ENCODE data around the gene SMYD3. TPM values are rescaled to one million over a fixed set of nuclear protein-coding genes. Genes with fewer than 3 reads are reported as not detected.

SMYD3 gene
- total RNA-seq, result 10 to 100 TPM; 15.8 to 21.8 TPM
- long read RNA-seq, partial matches to known transcripts, result 0 of 3 reads
- long read RNA-seq, other reads (novel, unspliced or antisense), result 2 of 3 reads

DNA sequence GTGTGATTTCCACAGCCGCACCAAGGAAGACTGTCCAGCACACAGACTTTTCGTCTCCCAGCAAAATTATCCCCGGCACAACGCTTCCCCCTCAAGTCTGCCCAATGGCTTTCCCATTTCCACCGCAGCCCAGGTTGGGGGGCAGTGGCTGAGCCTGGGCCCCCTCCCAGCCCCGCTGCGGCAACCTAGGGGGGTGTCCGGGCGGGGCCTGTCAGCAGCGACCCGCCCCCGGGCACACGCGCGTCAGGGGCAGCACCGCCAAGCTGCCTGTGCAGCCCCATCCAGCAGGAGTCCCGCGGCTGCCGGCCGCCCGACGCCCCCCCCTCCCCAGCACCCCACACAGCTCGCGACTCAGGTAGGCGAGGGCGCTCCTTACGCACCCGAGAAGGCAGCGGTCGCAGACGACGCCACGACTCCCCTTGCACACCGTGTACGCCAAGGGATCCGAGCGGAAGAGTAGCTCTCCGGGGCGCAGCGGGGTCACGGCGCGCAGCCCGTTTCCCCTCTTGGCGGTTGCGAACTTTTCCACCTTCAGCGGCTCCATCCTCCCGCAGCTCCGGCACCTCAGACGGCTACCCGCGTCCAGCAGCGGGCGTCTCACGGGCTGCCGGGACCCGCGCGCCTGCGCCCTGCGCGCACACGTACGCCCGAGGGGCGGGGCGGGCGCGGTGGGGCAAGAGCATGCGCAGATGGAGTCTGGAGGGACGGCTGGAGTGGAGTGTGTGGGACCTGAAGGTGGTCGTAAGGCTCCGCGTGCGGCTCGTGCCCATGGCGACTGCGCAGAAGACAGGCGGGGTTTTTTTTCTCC lies at the start of gene SMYD3:
TSS of gene SMYD3 (minus strand) at position 606 of the 808 bp plus-strand sequence.
- DNase-seq, result peak; percentile 72 to 85
- ATAC-seq, result peak; percentile 98
- intact Hi-C loops (cut with DNase I, micrococcal nuclease), result no loop called here

DNA sequence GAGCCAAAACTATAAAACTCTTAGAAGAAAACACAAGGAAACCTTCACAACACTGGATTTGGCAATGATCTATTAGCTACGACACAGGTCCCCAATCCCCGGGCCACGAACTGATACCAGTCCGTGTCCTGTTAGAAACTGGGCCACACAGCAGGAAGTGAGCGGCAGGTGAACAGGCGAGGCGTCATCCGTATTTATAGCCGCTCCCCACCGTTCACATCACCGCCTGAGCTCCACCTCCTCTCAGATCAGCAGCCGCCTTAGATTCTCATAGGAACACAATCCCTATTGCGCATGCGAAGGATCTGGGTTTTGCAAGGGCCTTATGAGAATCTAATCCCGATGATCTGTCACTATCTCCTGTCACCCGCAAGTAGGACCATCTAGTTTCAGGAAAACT lies 47.1 kb upstream of the SMYD3 start:
- intact Hi-C loops (cut with DNase I, micrococcal nuclease), result no loop called here
- DNase-seq (no peak), ATAC-seq (no peak)

DNA sequence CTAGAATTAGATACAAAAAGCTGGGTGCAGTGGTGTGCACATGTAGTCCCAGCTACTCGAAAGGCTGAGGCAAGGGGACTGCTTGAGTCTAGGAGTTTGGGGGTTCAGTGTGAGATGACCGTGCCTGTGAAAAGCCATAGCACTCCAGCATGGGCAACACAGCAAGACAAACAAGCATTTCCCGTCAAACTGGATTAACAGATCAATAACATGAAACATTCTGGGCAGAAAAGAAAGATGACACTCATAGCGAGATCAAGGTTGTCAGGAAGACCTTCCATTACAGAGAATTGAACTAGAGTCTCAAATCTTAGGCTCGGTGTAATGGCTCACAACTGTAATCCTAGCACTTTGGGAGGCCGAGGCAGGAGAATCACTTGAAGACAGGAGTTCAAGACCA lies 45.0 kb upstream of the SMYD3 start:
- intact Hi-C loops (cut with DNase I, micrococcal nuclease), result no loop called here
- ATAC-seq (no peak), DNase-seq (no peak)

DNA sequence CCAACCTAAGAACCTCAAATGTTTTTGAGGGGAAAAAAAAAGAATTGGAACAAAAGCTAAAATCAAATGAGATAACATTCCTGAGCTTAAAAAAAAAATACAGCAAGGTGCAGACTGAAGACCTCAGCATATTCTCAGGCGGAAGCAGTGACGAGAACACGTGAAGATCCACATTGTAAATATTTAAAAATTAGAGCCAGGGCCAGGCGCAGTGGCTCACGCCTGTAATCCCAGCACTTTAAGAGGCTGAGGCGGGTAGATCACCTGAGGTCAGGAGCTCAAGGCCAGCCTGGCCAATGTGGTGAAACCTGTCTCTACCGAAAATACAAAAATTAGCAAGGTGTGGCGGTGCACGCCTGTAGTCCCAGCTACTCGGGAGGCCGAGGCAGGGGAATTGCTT lies 43.3 kb upstream of the SMYD3 start:
- intact Hi-C loops (cut with DNase I, micrococcal nuclease), result no loop called here
- ATAC-seq, result no peak

DNA sequence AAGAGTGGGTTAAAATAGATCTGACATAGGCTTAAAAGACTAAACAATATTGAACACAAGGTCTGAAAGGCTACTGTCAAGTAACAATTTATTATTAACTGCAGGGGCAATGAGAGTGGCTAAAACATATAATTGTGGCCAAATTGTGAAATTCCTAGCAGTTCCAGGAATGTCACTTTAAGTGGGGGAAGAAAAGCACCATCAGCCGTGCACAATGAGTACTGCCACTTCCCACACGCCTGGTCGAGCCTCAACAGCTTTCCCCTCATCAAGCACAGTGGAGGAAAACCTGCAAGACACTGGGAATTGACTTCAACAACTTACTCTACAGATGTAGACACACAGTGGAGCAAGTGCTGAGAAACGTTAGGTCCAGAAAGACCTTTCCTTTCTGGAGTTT lies 42.6 kb upstream of the SMYD3 start:
- DNase-seq, result no peak
- no peak for ATAC-seq
- intact Hi-C loops (cut with DNase I, micrococcal nuclease), result no loop called here

More for the DNA sequence above, 43.3 kb upstream of the SMYD3 start:
- DNase-seq, result no peak

DNA sequence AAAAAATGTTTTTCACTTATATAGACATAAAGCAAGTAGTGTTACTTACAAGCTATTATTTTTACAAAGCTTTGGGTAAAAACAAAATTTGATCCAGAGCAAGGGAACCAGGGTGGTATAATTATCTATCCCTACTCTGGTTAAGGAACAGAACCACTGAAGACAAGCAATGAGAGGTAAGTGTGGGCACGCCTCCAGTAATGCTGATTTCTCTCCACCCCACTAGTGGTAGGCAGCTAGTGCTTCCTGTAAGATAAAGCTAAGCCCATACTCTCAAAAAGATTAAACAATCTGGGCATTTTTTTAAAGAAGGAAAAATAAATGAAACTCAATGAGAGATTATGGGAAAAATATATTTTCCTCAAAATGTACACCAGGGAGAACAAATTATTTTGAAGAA lies 36.9 kb upstream of the SMYD3 start:
- intact Hi-C loops (cut with DNase I, micrococcal nuclease), result no loop called here
- no peak for DNase-seq

DNA sequence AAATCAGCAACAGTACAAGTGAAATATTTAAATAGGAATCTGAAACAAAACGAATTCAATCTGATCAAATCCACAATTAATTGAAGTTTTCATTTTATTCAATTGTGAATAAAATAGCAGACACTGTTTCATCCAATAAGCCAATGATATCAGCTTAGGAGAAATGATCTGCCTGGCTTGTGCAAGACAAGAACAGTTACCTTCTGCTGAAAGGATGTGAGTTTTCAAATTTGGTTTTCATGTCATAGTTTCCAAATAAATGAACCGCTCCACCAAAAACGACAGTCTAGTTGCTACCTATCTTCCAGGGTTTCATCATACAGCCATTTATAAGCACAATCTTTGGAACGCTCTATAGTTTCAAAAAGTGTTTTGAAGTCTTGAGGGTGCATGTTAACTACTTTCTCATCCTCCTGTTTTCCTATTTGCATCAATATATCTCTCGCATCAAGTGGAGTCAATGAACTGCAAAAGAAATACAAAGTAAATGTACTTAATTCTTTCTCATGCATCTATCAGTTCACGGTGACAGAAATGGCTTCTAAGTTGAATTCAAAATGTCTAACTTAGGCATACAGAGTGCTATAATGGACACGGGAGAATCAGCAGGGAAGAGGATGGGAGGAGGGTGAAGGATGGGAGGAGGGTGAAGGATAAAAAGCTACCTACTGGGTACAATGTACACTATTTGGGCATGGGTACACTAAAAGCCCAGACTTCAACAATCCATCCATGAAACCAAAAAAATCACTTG lies 33.8 kb upstream of the SMYD3 start:
- intact Hi-C loops (cut with DNase I, micrococcal nuclease), result no loop called here
- no peak for ATAC-seq
- no peak for DNase-seq

More for the DNA sequence above, 36.9 kb upstream of the SMYD3 start:
- ATAC-seq, result no peak

DNA sequence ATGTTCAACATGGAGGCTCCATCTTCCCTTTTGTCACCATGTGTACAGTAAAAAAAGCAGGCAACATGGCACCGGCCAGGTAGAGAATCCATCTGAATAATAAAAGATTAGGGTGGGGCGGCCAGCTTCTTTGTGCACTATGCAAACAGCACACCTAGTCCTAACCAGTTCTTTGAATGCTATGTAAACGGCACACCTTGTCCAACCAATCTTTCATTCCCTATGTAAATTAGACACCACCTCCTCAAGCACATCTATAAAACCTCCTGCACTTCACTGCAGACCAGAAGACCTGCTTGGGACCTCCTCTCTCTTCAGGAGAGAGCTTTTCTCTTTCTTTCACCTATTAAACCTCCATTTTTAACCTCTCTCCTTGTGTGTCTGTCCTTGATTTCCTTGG lies 30.8 kb upstream of the SMYD3 start:
- ATAC-seq, result peak; percentile 100
- intact Hi-C loops (cut with DNase I, micrococcal nuclease), result no loop called here
- peak; percentile 58 to 59 for DNase-seq

DNA sequence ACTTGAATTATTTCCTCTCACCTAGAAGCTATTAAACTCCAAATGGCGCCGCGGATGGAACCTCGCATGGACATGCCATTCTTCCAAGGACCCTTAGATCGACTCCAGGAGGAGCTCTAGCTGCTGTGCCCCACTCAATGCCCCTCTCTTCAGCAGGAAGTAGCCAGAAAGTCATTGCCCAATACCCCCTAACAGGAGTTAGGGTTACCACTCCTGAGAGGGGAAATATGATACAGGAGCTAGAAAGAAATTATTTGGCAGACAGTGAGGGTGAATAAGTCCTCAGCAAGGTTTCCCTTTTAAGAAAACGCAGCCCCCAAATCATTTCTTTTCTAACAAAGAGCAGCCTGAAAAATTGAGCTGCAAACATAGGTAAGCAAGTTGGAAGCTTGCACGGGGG lies 30.4 kb upstream of the SMYD3 start:
- intact Hi-C loops (cut with DNase I, micrococcal nuclease), result no loop called here
- no peak for DNase-seq
- ATAC-seq, result no peak

DNA sequence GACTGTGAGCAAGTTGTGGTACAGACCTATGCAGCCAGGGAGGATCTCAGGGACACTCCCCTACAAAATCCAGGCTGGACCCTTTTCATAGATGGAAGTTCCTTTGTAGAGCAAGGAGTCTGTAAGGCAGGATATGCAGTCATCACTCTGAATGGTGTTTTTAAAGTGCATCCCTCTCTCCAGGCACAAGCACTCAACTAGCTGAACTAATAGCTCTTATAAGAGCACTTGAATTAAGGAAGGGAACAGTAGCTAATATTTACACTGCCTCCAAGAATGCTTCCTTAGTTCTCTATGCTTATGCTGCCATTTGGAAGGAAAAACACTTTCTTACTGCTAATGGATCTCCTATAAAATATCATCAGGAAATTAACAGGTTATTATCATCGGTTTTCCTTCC lies 27.0 kb upstream of the SMYD3 start:
- ATAC-seq (no peak), DNase-seq (no peak)
- intact Hi-C loops (cut with DNase I, micrococcal nuclease), result no loop called here

DNA sequence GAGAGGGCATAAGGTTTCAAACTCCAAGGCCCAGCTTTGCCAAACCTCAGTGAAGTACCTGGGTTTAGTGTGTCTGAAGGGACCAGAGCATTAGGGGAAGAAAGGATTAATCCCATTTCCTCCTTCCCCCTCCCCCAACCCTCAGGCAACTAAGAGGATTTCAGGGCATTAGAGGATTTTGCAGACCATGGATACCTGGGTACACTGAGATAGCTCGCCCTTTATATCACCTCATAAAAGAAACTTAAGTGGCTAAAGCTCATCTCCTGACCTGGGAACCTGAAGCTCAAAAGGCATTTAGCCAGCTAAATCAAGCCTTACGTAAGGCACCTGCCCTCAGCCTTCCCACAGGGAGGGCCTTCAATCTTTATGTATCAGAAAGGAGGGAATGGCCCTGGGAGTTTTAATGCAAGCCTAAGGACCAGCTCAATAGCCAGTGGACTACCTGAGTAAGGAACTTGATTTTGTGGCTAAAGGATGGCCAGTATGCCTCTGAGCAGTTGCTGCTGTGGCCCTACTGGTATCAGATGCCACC lies 26.4 kb upstream of the SMYD3 start:
- intact Hi-C loops (cut with DNase I, micrococcal nuclease), result no loop called here
- ATAC-seq (no peak), DNase-seq (no peak)

DNA sequence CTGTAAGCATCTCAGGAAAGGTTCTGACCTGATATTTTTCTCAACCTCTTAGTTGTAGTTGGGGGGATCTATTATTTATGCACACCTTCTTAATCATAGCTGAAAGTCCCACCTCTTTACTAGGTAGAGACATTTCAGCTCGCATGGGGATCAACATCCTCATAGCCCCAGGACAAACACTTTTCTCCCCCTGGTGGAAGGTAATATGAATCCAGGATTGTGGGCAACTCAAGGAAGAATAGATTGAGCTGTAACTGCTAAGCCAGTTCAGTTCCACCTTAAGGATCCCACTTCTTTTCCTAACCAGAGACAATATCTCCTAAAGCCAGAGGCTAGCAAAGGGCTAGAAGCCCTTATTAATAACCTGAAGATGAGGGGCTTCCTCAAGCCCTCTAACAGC lies 25.4 kb upstream of the SMYD3 start:
- intact Hi-C loops (cut with DNase I, micrococcal nuclease), result no loop called here
- DNase-seq (no peak), ATAC-seq (no peak)

DNA sequence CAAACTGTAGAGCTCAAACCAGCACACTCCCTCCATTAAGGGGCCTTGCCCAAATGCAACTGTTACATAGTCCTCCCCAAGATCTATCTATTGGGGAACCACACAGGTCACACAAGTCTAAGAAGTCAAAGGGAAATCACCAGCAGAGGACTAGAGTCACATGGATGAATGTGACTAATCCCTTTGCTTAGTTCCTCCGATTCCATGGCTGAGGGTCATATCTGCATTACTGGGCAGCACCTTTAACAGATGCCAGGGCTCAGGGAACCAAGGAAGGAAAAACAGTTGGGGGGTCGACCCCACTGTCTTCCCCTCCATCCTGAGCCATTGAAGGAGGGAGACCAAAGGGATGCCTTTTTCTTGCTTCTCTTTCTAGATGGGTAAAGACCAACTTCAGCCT lies 23.4 kb upstream of the SMYD3 start:
- intact Hi-C loops (cut with DNase I, micrococcal nuclease), result no loop called here
- ATAC-seq, result no peak
- no peak for DNase-seq

DNA sequence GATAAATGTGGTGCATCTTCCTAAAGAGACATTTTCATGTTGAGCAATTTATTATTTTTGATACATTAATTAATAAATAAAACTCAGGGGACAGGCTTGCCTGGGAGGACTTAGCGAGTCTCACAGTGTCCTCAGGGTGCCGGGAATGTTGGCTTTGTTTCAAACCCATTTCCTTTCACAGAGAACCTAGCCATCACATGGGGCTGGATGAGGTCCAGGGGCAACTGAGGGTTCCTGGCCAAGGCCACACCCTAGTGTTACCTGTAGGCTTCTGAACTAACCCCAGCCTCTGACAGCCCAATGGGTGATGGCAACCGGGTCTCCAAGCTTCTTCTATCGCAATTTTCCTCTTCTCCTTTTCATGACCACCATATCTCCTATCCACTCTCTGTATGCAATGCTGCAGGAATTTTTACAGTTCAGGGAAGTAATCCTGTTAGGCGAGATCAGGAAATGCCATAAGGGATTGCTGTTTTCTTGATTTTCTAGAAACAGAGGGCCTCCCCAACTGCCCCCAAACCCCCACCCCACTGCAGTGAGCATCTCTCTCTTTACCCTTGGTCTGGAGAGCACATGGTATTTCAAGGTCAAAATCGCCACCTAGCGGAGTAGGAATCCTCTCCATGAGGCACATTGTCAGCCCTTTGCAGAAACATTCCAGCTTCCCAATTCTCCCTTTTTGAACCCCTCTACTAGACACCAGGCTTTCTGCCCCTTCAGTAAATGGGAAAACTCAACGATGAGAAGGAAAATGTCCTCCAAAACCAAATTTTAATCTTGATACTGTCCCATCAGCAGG lies 22.1 kb upstream of the SMYD3 start:
- ATAC-seq, result no peak
- intact Hi-C loops (cut with DNase I, micrococcal nuclease), result no loop called here
- DNase-seq, result no peak

DNA sequence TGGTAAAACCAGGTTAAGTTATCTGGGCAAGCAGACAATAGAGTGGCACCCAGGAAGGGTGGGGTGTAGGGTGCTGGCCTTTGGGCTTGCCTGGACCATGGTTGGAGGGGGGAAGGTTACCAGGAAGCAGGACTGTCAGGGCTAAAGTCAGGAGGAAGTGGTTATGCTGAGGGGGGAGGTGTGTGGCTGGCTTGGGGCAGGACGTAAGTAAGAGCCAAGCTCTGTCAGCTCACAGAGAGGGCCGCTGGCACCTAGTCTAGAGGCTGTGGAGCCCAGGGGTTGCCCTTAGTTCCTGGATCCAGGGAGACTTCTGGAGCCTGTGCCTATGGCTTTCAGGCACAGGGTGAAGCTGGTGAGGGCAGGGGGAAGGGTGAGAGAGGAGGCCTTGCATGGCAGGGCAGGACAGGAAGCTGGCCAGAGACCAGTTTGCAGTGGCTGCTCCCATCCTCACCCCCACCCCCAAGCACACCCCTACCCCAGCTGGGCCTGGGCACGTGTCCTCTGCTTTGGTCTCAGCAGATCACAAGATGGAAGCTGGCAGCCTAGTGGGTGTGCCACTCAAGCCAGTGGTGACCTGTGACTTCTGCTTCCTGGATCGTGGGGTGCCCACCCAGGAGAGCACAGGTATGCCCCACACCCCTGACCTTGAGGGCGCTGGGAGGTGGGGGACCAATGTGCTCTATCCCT lies 20.5 kb upstream of the SMYD3 start:
- intact Hi-C loops (cut with DNase I, micrococcal nuclease), result no loop called here
- DNase-seq, result no peak
- peak; percentile 69 for ATAC-seq

DNA sequence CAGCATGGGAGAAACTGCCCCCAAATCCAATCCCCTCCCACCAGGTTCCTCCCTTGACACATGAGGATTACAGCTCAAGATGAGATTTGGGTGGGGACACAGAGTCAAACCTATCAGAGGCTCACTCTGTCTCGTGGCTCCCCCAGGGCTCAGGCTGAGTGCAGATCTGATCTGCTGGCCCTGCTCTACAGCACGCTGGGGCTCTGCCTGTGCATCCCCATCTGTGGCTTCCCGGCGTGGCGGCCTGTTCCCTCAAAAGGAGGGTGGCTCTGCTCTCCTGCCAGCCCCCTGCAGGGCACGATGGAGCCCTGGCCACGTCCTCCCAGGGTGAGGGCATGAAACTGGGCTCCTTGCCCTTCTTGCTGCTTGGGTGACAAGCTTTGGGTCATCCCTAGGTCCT lies 19.8 kb upstream of the SMYD3 start:
- intact Hi-C loops (cut with DNase I, micrococcal nuclease), result no loop called here
- DNase-seq (no peak), ATAC-seq (no peak)

DNA sequence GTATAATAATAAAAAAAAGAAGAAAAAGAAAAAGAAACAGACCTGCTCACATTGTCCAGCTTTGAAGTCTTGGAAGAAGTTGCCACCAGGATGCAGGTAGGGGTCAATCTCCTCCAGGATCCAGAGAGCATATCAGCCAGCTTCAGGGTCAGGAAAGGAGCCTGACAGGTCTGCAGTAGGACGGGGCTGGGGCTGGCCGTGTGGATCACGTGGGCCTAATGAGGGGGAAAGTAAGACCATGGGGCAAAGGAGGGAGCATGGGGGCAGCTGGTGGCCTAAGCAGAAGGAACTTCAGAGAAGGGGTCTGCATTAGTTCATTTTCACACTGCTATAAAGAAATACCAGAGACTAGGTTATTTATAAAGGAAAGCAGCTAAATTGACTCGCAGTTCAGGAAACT lies 19.3 kb upstream of the SMYD3 start:
- ATAC-seq (no peak), DNase-seq (no peak)
- intact Hi-C loops (cut with DNase I, micrococcal nuclease), result no loop called here

DNA sequence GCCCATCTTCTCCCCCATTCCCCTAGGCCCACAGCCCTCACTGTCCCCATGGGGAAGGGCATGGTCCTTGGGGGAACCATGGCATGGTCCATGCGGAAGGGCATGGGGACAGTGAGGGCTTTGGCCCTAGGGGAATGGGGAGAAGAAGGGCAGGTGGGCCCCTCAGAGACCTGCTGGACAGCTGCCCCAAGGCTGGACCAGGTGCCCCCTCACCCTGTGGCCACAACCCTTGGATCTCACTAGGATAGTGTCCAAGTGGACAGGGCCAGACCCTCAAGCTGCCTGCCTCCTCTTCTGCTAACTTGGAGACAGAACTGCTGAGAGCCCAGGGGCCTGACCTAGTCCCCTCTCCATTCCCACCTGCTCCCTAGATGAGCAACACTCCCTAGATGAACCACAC lies 12.4 kb upstream of the SMYD3 start:
- intact Hi-C loops (cut with DNase I, micrococcal nuclease), result loop anchor here in 1 of 2 donors (10.0 kb wide), 1 partner anchor 175 kb away; no protein-coding TSS in a partner anchor
- DNase-seq (no peak), ATAC-seq (no peak)

Data from left colon (tissue), 2 donors.